Measurements from ENCODE around the gene MFSD12. TPM values are rescaled to one million over a fixed set of nuclear protein-coding genes. Genes with fewer than 3 reads are reported as not detected.

Gene MFSD12
- total and polyA plus RNA-seq, 4 donors: 42.5 to 107 (median 65.5) TPM

DNA sequence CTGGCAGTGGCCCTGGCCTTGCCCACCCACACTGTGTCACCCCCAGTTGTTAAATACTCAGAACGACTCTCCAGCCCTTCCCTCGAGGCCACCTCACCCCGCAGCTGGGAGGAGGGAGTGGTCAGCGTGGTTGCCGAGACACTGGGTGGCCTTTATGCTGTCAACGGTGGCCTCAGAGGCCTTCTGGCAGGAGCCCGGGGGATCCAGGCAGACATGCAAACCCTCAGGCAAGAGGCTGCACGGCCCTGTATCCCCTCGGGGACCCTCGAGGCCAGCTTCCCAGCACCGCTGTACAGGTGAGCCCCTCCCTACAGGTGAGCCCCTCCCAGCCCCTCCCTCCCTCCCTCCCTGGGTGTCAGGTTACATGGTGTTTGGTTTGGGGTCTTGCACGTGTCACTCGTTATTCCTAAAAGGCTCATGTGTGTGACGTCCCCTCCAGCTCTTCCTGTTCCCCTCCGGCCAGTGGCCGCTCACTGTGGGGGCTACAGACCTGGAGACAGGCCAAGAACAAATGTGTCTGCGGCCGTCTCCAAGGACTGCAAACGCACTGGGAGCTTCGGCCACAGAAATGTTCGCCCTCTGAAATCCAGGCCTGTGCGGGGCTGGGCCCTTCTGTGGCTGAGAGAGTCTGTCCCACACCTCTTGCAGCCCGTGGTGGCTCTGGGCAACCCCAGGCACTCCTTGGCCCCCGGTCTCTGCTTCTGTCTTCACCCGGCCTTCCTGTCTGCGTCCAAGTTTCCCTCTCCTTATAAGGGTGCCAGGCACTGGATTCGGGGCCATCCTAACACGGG is 18.2 kb downstream of the MFSD12 start, which contains the start of gene TEKTIP1:
TSS of gene TEKTIP1 (plus strand) at position 210 of the 791 bp plus-strand sequence. CDS start at position 214, 4 bp downstream.
- peak within 1 kb of the TSS; percentile 33 for H3K27ac ChIP-seq (ENCODE audit: low read depth, low read length)
- peaks cover 78% of the 10 kb centered on the region for H3K36me3 ChIP-seq (ENCODE audit: control insufficient read depth, insufficient read depth, low read length)
- WGBS (ENCODE audit: insufficient coverage): 38% methylated on average over 22 of the region's 28 CpGs
- DNase-seq (ENCODE audit: low read depth in 4 of 6, low spot score in 6 of 6): no peak
- H3K4me1 ChIP-seq (ENCODE audit: control insufficient read depth, insufficient read depth, low read length): peaks cover 32% of the 10 kb centered on the region
- no peaks in the 10 kb centered on the region for H3K9me3 ChIP-seq (ENCODE audit: control insufficient read depth, insufficient read depth, low read length)
- H3K27me3 ChIP-seq (ENCODE audit: control insufficient read depth, insufficient read depth, low read length): no peaks in the 10 kb centered on the region
- H3K4me3 ChIP-seq (ENCODE audit: low read depth, low read length): no peak within 1 kb of the TSS

DNA sequence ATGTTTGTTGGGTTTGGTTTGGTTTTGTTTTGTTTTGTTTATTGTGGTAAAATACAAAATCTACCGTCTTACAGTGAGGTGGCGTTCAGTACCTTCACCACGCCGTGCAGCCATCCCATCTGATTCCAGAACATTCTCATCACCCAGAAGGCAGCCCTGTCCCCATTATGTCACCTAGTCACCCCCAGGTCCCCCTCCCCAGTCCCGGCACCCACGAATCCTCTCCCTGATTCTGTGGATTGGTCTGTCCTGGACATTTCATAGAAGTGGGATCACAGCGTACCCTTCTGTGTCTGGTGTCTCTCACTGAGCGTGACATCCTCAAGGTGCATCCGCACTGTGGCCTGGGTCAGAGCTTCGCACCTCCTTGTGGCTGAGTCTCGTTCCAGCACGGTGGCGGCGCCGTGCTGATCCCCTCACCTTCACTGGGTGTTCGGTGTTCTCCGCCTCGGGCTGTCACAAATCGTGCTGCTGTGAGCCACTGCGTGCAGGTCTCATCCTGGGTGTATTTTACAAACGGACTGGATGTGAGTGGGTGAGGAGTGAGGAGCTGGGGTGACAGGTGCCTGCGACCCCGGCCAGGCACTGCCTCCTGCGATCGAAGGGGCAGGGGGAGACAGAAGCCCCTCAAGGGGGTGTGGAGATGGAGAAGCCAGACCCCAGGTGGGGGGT is 19.0 kb downstream of the MFSD12 start:
- no peaks in the 10 kb centered on the region for H3K9me3 ChIP-seq (ENCODE audit: control insufficient read depth, insufficient read depth, low read length)
- WGBS (ENCODE audit: insufficient coverage): 82% methylated on average over 19 of the region's 25 CpGs
- no peak overlapping the region for H3K4me3 ChIP-seq (ENCODE audit: low read depth, low read length)
- H3K27me3 ChIP-seq (ENCODE audit: control insufficient read depth, insufficient read depth, low read length): no peaks in the 10 kb centered on the region
- H3K4me1 ChIP-seq (ENCODE audit: control insufficient read depth, insufficient read depth, low read length): peaks cover 32% of the 10 kb centered on the region
- DNase-seq (ENCODE audit: low read depth in 4 of 6, low spot score in 6 of 6): no peak
- peaks cover 78% of the 10 kb centered on the region for H3K36me3 ChIP-seq (ENCODE audit: control insufficient read depth, insufficient read depth, low read length)
- H3K27ac ChIP-seq (ENCODE audit: low read depth, low read length): no peak overlapping the region

DNA sequence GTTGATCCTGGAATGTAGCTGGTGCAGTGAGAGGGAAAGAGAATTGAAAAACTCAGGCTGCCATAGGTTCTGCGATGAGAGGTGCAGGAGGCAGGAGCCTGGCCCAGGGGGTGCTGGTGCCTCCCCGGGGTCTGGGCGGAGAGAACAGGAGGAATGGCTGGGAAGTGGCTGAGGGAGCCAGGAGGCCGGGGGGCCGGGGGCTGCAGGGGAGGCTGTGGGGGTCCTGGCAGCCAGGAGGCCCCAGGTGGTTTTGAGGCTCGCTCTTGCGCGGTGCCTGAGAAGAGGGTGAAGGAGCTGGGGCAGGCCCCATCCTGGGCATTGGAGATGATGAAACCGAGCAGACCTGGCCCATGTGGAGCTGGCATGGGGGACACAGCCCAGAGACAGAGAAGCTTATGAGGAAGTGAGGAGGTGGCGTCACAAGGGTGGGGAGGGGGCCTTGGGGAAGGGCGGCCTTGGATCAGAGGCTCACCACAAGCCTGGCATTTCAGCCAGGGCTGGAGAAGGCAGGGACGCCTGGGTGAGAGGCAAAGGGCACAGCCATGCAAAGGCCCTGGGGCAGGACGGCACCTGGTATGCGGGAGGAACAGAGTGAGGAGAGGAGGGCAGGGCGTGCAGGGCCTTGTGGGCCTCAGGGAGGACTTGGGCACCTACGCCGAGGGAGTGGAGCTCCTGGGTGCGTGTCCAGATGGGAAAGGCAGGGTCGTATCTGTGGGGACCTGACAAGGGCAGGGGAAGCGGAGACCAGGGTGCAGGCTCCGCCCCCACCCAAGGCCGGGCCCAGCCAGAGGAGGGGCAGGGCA is 19.7 kb downstream of the MFSD12 start:
- Histone ChIP-seq H3K36me3 (ENCODE audit: control insufficient read depth, insufficient read depth, low read length) (peaks cover 78% of the 10 kb centered on the region), H3K9me3 (ENCODE audit: control insufficient read depth, insufficient read depth, low read length) (no peaks in the 10 kb centered on the region), H3K4me3 (ENCODE audit: low read depth, low read length) (no peak overlapping the region), H3K27ac (ENCODE audit: low read depth, low read length) (peak overlapping the region; percentile 75), H3K4me1 (ENCODE audit: control insufficient read depth, insufficient read depth, low read length) (peaks cover 32% of the 10 kb centered on the region), H3K27me3 (ENCODE audit: control insufficient read depth, insufficient read depth, low read length) (no peaks in the 10 kb centered on the region)
- WGBS (ENCODE audit: insufficient coverage): 89% methylated on average over 21 of the region's 22 CpGs
- no peak for DNase-seq (ENCODE audit: low read depth in 4 of 6, low spot score in 6 of 6)

DNA sequence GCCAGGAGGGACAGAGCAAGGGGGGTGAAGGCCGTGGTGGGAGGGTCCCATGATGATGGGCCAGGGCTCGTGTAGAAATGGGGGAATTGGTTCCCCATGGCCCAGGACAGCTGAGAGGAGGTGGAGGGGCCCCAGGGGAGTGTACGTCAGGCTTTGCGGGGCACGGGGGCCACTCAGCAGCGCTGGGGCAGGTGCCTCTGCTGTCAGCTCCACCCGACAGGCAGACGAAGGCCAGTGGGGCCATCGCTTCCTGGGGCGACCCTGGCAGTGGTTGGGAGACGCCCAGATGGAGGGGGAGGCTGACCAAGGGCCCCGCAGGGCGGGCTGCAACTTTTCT is 20.3 kb downstream of the MFSD12 start:
- peaks cover 81% of the 10 kb centered on the region for H3K36me3 ChIP-seq (ENCODE audit: control insufficient read depth, insufficient read depth, low read length)
- WGBS (ENCODE audit: insufficient coverage): 80% methylated on average over 13 of the region's 13 CpGs
- H3K27me3 ChIP-seq (ENCODE audit: control insufficient read depth, insufficient read depth, low read length): no peaks in the 10 kb centered on the region
- peak overlapping the region; percentile 75 for H3K27ac ChIP-seq (ENCODE audit: low read depth, low read length)
- H3K4me1 ChIP-seq (ENCODE audit: control insufficient read depth, insufficient read depth, low read length): peaks cover 32% of the 10 kb centered on the region
- DNase-seq (ENCODE audit: low read depth in 4 of 6, low spot score in 6 of 6): no peak
- H3K4me3 ChIP-seq (ENCODE audit: low read depth, low read length): no peak overlapping the region
- no peaks in the 10 kb centered on the region for H3K9me3 ChIP-seq (ENCODE audit: control insufficient read depth, insufficient read depth, low read length)

DNA sequence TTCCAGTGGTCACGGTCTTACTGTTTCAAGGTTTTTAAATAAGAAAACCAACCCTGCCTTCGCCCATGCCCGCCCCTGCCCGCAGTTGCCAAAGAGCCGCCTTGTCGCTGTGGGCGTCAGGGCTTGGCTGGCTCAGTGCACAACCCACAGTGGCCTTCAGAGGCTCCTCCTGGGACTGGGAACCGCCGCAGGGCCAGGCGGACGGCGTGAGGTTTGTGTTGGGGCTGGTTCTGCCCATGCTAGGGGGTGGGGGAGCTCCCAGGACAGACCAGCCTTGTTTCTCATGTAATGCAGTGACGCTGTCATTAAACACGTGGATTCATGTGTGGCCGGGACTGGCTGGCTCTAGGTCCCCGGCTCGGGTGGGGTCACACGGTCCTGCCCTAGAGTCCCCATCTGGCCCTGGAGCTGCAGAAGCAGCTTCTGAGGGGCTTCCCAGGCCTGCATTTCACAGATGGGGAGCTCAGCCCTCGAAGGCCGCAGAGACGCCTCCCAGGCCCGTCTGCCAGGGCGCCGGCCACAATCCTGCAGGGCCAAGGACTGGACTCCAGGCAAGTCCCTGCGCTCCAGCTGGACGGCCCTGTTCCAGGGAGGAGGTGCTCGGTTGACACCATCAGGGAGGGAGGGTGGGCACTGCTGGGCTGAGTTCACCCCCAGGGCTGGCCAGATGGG is 20.8 kb downstream of the MFSD12 start:
- Histone ChIP-seq H3K4me1 (ENCODE audit: control insufficient read depth, insufficient read depth, low read length) (peaks cover 32% of the 10 kb centered on the region), H3K27me3 (ENCODE audit: control insufficient read depth, insufficient read depth, low read length) (no peaks in the 10 kb centered on the region), H3K9me3 (ENCODE audit: control insufficient read depth, insufficient read depth, low read length) (no peaks in the 10 kb centered on the region), H3K36me3 (ENCODE audit: control insufficient read depth, insufficient read depth, low read length) (peaks cover 86% of the 10 kb centered on the region), H3K4me3 (ENCODE audit: low read depth, low read length) (no peak overlapping the region), H3K27ac (ENCODE audit: low read depth, low read length) (peak overlapping the region; percentile 75)
- DNase-seq (ENCODE audit: low read depth in 4 of 6, low spot score in 6 of 6): peak in 1 of 6 donors; percentile 51
- 83% methylated on average over 27 of the region's 27 CpGs for WGBS (ENCODE audit: insufficient coverage)

DNA sequence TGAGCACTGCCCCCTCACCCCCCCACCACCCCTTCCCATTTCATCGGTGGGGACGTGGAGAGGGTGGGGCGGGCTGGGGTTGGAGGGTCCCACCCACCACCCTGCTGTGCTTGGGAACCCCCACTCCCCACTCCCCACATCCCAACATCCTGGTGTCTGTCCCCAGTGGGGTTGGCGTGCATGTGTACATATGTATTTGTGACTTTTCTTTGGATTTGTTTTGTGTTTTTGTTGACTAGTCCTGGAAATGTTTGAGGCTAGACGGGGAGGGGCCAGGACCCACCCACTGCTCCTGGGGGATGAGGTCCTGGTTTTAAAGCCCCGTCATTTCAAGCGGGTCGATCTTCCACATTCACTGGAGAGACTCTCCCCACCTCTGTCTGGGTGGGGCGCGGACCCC is 21.4 kb downstream of the MFSD12 start:
- H3K27ac ChIP-seq (ENCODE audit: low read depth, low read length): peak overlapping the region; percentile 75
- no peak for DNase-seq (ENCODE audit: low read depth in 4 of 6, low spot score in 6 of 6)
- no peaks in the 10 kb centered on the region for H3K27me3 ChIP-seq (ENCODE audit: control insufficient read depth, insufficient read depth, low read length)
- no peak overlapping the region for H3K4me3 ChIP-seq (ENCODE audit: low read depth, low read length)
- peaks cover 32% of the 10 kb centered on the region for H3K4me1 ChIP-seq (ENCODE audit: control insufficient read depth, insufficient read depth, low read length)
- H3K9me3 ChIP-seq (ENCODE audit: control insufficient read depth, insufficient read depth, low read length): no peaks in the 10 kb centered on the region
- H3K36me3 ChIP-seq (ENCODE audit: control insufficient read depth, insufficient read depth, low read length): peaks cover 92% of the 10 kb centered on the region
- WGBS (ENCODE audit: insufficient coverage): 60% methylated on average over 1 of the region's 10 CpGs

DNA sequence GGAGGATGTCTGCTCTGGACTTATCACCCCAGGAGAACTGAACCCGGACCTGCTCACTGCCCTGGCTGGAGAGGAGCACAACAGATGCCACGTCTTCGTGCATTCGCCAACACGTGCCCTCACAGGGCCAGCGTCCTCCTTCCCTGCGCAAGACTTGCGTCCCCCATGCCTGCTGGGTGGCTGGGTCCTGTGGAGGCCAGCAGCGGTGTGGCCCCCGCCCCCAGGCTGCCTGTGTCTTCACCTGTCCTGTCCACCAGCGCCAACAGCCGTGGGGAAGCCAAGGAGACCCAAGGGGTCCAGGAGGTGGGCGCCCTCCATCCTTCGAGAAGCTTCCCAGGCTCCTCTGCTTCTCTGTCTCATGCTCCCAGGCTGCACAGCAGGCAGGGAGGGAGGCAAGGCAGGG is 21.8 kb downstream of the MFSD12 start:
- Histone ChIP-seq H3K4me1 (ENCODE audit: control insufficient read depth, insufficient read depth, low read length) (peaks cover 32% of the 10 kb centered on the region), H3K27me3 (ENCODE audit: control insufficient read depth, insufficient read depth, low read length) (no peaks in the 10 kb centered on the region), H3K27ac (ENCODE audit: low read depth, low read length) (no peak overlapping the region), H3K9me3 (ENCODE audit: control insufficient read depth, insufficient read depth, low read length) (no peaks in the 10 kb centered on the region), H3K4me3 (ENCODE audit: low read depth, low read length) (no peak overlapping the region), H3K36me3 (ENCODE audit: control insufficient read depth, insufficient read depth, low read length) (peaks cover 96% of the 10 kb centered on the region)
- WGBS (ENCODE audit: insufficient coverage): 97% methylated on average over 11 of the region's 14 CpGs
- no peak for DNase-seq (ENCODE audit: low read depth in 4 of 6, low spot score in 6 of 6)

DNA sequence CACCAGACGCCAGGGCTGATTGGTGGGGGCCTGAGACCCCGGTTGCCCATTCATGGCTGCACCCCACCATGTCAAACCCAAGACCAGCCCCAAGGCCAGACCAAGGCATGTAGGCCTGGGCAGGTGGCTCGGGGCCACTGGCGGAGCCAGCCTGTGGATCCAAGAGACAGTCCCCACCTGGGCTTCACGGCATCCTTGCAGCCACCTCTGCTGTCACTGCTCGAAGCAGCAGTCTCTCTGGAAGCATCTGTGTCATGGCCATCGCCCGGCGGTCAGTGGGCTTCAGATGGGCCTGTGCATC is 22.2 kb downstream of the MFSD12 start:
- Histone ChIP-seq H3K36me3 (ENCODE audit: control insufficient read depth, insufficient read depth, low read length) (peaks cover 100% of the 10 kb centered on the region), H3K4me3 (ENCODE audit: low read depth, low read length) (no peak overlapping the region), H3K27ac (ENCODE audit: low read depth, low read length) (no peak overlapping the region), H3K4me1 (ENCODE audit: control insufficient read depth, insufficient read depth, low read length) (peaks cover 32% of the 10 kb centered on the region), H3K27me3 (ENCODE audit: control insufficient read depth, insufficient read depth, low read length) (no peaks in the 10 kb centered on the region), H3K9me3 (ENCODE audit: control insufficient read depth, insufficient read depth, low read length) (no peaks in the 10 kb centered on the region)
- no peak for DNase-seq (ENCODE audit: low read depth in 4 of 6, low spot score in 6 of 6)
- 95% methylated on average over 9 of the region's 9 CpGs for WGBS (ENCODE audit: insufficient coverage)

All from spinal cord (tissue), 10 donors.